ENCODE results near the gene GALNT14. TPM values are rescaled to one million over a fixed set of nuclear protein-coding genes. Genes with fewer than 3 reads are reported as not detected.

GALNT14 gene
- total RNA-seq, 1 donor from 2014 or later = 6.4 TPM

DNA sequence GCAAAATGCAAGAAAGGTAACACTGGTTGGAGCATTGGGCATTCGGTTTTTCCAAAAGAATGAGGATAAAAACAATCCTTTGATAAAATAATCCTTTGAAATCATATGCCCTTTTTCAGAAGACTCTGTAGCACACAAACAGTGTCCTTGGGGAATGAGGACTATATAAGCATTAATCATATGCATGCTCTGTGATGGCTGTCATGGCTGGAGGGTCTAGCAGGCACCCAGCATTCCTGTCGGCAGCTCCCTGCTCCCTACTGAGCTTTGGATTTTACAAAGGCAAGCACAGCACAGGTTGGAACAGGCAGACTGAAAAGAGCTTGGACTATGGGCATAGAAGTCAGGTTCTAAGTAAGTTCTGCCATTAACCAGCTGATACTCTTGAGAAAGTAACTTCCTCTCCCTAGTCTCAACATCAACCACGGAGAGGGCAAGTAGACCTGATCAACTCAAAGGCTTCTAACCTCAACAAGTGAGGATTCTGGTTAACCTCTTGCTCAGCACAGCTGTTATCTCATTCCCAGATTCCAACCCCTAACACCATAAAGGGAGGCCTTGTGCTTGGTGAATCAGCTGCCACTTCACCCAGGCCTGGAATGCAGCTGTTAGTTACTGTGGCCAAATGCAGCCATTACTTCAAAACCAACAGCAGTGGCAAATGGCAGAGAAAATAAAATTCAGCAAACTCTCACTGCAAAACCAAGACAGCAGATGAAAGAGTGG, 29.5 kb downstream of the GALNT14 start:
- Histone ChIP-seq H3K4me1 (peaks cover 26% of the 10 kb centered on the region), H3K9ac (no peak overlapping the region), H3K79me2 (ENCODE audit: low read depth) (no peaks in the 10 kb centered on the region), H3F3A (ENCODE audit: low read depth) (peaks cover 4% of the 10 kb centered on the region), H3K4me2 (peak overlapping the region; percentile 11), H2AFZ (replicated peaks) (no peak overlapping the region), H3K27ac (no peak overlapping the region), H4K20me1 (ENCODE audit: low read depth) (no peaks in the 10 kb centered on the region), H3K4me3 (no peak overlapping the region), H3K36me3 (no peaks in the 10 kb centered on the region), H3K9me3 (ENCODE audit: low read depth) (no peaks in the 10 kb centered on the region), H3K27me3 (no peaks in the 10 kb centered on the region)
- DNase-seq (ENCODE audit: low spot score) = no peak
- no peak for TF ChIP-seq EZH2phosphoT487 (IDR thresholded peaks at IDR 0.05)
- TF ChIP-seq, protein P1, sequence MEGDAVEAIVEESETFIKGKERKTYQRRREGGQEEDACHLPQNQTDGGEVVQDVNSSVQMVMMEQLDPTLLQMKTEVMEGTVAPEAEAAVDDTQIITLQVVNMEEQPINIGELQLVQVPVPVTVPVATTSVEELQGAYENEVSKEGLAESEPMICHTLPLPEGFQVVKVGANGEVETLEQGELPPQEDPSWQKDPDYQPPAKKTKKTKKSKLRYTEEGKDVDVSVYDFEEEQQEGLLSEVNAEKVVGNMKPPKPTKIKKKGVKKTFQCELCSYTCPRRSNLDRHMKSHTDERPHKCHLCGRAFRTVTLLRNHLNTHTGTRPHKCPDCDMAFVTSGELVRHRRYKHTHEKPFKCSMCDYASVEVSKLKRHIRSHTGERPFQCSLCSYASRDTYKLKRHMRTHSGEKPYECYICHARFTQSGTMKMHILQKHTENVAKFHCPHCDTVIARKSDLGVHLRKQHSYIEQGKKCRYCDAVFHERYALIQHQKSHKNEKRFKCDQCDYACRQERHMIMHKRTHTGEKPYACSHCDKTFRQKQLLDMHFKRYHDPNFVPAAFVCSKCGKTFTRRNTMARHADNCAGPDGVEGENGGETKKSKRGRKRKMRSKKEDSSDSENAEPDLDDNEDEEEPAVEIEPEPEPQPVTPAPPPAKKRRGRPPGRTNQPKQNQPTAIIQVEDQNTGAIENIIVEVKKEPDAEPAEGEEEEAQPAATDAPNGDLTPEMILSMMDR (IDR thresholded peaks at IDR 0.05) = no peak
- TF ChIP-seq EZH2 (IDR thresholded peaks at IDR 0.05) = no peak
- H3K9me3 Mint-ChIP-seq = no peaks in the 10 kb centered on the region
- no peak overlapping the region for H3K27ac Mint-ChIP-seq
- no peaks in the 10 kb centered on the region for H3K4me1 Mint-ChIP-seq
- H3K27me3 Mint-ChIP-seq (ENCODE audit: insufficient read depth, low read depth) = peaks cover 3% of the 10 kb centered on the region
- no peak overlapping the region for H3K4me3 Mint-ChIP-seq
- no peaks in the 10 kb centered on the region for H3K36me3 Mint-ChIP-seq

DNA sequence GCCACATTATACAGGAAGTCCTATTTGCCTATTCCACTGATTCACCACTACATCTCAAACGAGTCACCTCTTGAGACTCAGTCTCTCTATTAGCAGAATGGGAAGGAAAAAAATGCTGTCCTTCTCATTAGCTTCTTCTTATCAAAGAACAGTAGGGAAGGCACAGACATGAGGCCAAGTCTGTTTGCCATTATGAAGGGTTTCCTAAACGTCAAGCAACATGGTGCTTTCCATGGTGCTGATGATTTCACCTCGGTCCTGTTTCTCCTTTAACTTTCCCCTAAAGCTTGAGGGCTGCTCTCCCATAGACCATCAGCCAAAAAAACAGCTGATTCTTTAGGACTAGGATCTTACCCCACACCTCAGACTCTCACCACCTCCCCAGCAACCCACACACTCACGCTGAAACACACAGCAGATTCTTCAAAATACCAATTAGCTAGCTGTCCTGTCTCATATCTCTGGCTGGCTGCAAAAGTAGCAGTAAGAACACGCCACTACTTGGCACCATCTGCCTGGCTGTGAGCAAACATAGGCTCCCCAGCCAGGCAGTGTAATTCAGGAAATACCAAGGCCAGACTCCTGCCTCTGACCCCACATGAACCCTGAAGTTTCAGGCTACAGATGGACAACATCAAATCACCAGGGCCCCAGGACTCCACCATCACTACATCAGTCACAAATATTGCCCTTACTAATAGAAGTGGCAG, 30.5 kb downstream of the GALNT14 start:
- peak; percentile 41 for DNase-seq (ENCODE audit: low spot score)
- H3K27me3 Mint-ChIP-seq (ENCODE audit: insufficient read depth, low read depth) = peaks cover 3% of the 10 kb centered on the region
- no peaks in the 10 kb centered on the region for H3K4me1 Mint-ChIP-seq
- Histone ChIP-seq H3F3A (ENCODE audit: low read depth) (no peaks in the 10 kb centered on the region), H3K4me1 (peaks cover 26% of the 10 kb centered on the region), H4K20me1 (ENCODE audit: low read depth) (no peaks in the 10 kb centered on the region), H3K27me3 (no peaks in the 10 kb centered on the region), H3K36me3 (no peaks in the 10 kb centered on the region), H2AFZ (replicated peaks) (no peak overlapping the region), H3K4me3 (no peak overlapping the region), H3K9ac (no peak overlapping the region), H3K9me3 (ENCODE audit: low read depth) (no peaks in the 10 kb centered on the region), H3K27ac (no peak overlapping the region), H3K79me2 (ENCODE audit: low read depth) (no peaks in the 10 kb centered on the region), H3K4me2 (no peak overlapping the region)
- H3K9me3 Mint-ChIP-seq = no peaks in the 10 kb centered on the region
- no peak overlapping the region for H3K4me3 Mint-ChIP-seq
- H3K27ac Mint-ChIP-seq = no peak overlapping the region
- H3K36me3 Mint-ChIP-seq = no peaks in the 10 kb centered on the region
- TF ChIP-seq, protein P1 (IDR thresholded peaks at IDR 0.05) = no peak
- TF ChIP-seq EZH2phosphoT487 (IDR thresholded peaks at IDR 0.05) = no peak
- no peak for TF ChIP-seq EZH2 (IDR thresholded peaks at IDR 0.05)

DNA sequence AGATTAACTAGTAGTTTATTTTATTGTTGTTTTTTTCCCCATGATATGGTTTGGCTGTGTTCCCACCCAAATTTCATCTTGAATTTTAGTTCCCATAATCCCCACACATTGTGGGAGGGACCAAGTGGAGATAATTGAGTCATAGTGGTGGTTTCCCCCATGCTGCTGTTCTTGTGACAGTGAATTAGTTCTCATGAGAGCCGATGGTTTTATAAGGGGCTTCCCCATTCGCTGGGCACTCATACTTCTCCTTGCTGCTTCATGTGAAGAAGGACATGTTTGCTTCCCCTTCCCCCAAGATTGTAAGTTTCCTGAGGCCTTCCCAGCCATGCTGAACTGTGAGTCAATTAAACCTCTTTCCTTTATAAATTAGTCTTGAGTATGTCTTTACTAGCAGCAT, 36.5 kb downstream of the GALNT14 start:
- H3K27me3 Mint-ChIP-seq (ENCODE audit: insufficient read depth, low read depth) = no peaks in the 10 kb centered on the region
- no peaks in the 10 kb centered on the region for H3F3A ChIP-seq (ENCODE audit: low read depth)
- H3K36me3 ChIP-seq = no peaks in the 10 kb centered on the region
- H3K27me3 ChIP-seq = no peaks in the 10 kb centered on the region
- H3K4me3 Mint-ChIP-seq = no peak overlapping the region
- H4K20me1 ChIP-seq (ENCODE audit: low read depth) = no peaks in the 10 kb centered on the region
- no peaks in the 10 kb centered on the region for H3K79me2 ChIP-seq (ENCODE audit: low read depth)
- TF ChIP-seq EZH2 (IDR thresholded peaks at IDR 0.05) = no peak
- TF ChIP-seq EZH2phosphoT487 (IDR thresholded peaks at IDR 0.05) = no peak
- TF ChIP-seq, protein P1 (IDR thresholded peaks at IDR 0.05) = no peak
- no peak overlapping the region for H2AFZ ChIP-seq (replicated peaks)
- no peaks in the 10 kb centered on the region for H3K4me1 Mint-ChIP-seq
- H3K9me3 ChIP-seq (ENCODE audit: low read depth) = no peaks in the 10 kb centered on the region
- H3K4me1 ChIP-seq = no peaks in the 10 kb centered on the region
- no peak for DNase-seq (ENCODE audit: low spot score)
- no peak overlapping the region for H3K27ac Mint-ChIP-seq
- H3K4me2 ChIP-seq = no peak overlapping the region
- no peaks in the 10 kb centered on the region for H3K9me3 Mint-ChIP-seq
- no peak overlapping the region for H3K9ac ChIP-seq
- no peak overlapping the region for H3K27ac ChIP-seq
- no peaks in the 10 kb centered on the region for H3K36me3 Mint-ChIP-seq
- H3K4me3 ChIP-seq = no peak overlapping the region
